Measurements from ENCODE around the gene TUSC2.

TUSC2 gene

DNA sequence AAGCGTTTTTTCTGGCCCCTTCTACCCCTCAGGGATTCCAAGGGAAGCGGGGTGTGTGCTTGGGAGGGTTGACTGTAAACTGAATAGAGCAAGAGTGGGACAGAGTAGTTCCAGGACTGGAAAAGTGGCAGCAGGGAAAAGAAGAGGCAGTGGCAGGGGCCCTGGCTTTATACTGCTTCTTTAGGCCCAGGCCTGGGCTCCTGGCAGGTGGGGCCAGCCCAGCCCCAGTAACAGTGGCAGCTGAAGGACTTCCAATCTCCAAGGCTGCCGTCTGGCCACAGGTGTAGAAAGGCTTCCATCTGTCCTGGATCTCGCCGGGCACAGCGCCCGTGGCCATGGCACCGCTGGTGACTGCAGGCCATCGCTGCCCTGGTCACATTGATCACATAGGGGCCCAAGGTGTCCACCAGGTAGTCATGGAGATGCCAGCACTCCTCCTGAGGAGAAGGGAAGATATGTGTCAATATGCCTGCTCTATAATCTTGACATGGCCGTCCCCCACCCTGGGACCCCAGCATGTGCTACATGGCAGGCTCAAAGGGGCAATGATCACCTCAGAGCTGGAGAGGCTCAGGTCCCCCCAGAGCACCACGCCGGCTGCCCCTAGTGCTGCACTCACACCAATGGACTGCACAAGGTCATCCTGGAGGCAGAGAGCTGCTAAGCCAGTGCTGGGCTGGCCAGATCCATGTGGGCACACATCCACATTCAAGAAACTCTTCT, 34.8 kb downstream of the TUSC2 start:
- H3K4me3 ChIP-seq (ENCODE audit: low read length), result no peak overlapping the region

DNA sequence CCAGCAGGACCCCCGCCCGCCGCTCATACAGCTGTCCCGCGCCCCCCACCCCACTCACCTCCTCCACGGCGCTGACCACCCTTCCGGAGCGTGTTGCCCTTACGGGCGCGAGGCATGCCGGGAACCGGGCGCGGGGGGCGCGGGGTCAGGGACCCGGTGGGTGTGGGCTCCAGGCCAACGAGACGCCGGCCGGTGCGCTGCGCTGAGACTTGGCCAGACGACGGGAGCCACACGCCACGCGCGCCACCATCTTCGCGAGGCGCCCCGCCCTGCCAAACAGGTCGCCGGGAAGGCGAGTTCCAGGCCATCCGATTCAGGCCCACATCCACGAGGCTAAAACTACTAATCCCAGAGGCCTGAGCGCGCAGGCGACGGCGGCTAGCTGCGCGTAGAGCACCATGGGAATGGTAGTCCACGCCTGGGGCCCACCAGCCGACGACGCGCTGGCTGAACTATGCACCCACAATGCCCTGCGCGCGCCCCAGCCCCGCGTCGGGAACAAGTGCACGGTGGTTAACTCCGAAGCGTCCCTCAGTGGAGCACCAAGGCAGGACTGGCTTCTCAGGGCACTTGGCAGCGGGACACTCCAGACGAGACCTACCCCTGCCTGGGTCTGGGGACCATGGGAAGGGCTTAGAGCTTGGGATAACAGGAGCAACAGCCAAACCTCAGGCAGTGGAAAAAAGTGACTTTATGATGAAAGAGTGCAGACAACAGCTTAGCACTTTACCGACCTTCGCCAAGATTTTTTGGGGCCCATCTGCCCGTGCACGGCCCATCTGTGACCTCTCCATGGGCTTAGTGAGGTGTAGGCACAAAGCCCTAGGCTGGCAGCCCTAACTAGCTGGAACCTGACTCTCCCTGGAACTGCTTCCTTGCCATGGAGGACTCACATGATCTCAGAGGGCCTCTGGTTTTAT, 35.6 kb downstream of the TUSC2 start, which contains the start of gene IFRD2:
Gene IFRD2 (minus strand): TSS at position 271 of the 920 bp plus-strand sequence. CDS start 155 bp downstream, at position 116.
- H3K4me3 ChIP-seq (ENCODE audit: low read length), result peak within 1 kb of the TSS; percentile 91
- TF ChIP-seq, protein P1, sequence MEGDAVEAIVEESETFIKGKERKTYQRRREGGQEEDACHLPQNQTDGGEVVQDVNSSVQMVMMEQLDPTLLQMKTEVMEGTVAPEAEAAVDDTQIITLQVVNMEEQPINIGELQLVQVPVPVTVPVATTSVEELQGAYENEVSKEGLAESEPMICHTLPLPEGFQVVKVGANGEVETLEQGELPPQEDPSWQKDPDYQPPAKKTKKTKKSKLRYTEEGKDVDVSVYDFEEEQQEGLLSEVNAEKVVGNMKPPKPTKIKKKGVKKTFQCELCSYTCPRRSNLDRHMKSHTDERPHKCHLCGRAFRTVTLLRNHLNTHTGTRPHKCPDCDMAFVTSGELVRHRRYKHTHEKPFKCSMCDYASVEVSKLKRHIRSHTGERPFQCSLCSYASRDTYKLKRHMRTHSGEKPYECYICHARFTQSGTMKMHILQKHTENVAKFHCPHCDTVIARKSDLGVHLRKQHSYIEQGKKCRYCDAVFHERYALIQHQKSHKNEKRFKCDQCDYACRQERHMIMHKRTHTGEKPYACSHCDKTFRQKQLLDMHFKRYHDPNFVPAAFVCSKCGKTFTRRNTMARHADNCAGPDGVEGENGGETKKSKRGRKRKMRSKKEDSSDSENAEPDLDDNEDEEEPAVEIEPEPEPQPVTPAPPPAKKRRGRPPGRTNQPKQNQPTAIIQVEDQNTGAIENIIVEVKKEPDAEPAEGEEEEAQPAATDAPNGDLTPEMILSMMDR (conservative IDR thresholded peaks at IDR 0.05; ENCODE audit: low read length), result peak; percentile 4; the same call in 1 of the 2 replicates
- peak; percentile 97 for DNase-seq (ENCODE audit: low read depth)

More for the DNA sequence above, 34.8 kb downstream of the TUSC2 start:
- TF ChIP-seq, protein P1 (conservative IDR thresholded peaks at IDR 0.05; ENCODE audit: low read length), result no peak
- no peak for DNase-seq (ENCODE audit: low read depth)

DNA sequence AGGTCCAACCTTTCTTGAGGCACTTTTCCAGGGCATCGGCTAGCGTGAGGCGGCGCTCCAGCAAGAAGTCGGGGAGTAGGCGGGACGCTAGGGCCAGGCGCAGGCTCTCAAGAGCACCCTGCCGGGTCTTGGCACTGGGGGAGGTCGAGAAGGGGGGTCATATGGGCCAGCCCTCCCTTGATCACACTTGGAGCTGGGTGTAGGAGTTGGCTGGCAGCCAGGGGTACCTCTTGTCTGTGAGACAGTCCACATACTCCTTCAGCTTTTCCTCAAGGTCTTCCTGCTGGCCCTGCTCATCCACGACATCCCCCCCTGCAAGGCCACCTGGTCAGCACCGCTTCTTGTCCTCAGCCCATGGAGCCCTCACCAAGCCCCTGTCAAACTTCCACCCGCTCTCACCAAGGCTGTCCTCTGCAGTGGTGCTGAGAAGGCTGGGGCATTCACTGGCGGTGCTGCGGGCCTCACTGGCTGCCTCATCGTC, 37.8 kb downstream of the TUSC2 start:
- TF ChIP-seq, protein P1 (conservative IDR thresholded peaks at IDR 0.05; ENCODE audit: low read length), result no peak
- DNase-seq (ENCODE audit: low read depth), result no peak
- no peak overlapping the region for H3K4me3 ChIP-seq (ENCODE audit: low read length)

DNA sequence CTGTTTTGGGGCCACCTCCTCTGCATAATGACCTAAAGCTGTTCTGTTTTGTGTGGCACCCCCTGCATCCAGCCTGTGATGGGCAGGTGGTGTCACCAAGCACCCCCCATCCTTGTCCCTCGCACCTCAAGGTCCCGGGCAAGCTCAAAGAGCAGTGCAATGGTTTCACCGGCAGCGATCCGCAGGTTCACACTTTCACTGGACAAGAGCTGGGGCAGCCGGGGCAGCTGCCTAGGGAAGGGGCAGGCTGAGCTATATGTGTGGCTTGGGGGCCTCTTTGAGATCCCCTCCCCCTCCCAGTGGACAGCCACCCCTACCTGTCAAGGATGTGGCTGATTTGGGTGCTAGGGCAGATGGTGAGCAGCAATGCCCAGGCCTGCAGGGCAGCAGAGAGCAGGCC, 38.9 kb downstream of the TUSC2 start:
- TF ChIP-seq, protein P1 (conservative IDR thresholded peaks at IDR 0.05; ENCODE audit: low read length), result no peak
- H3K4me3 ChIP-seq (ENCODE audit: low read length), result no peak overlapping the region
- no peak for DNase-seq (ENCODE audit: low read depth)

DNA sequence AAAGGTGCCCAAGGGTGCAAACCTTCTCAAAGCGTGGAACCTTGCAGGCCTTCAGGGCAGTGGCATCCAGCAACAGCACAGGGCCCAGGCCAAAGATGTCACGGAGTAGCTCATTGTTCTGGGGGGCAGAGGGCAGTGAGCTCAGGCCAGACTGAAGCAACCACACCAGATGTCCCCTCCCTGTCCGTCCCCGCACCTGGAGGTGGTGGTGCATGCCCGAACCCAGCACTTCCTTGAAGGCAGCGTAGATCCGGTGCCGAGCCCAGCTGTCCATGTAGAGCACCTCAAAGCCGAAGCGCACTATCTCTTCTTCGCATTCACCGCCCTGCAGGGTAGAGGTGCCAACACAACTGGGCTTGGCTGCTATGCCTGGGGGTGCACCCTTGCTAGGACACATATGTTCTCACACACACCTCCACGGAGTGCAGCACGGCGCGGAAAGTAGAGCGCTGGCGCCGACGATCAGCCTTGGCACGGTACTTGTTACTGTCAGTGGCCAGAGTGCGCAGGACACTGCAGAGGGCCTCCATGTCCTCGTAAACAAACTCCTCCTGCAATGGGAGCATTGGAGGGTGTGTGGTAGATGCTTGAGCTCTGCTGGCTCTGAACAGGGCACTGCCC, 39.5 kb downstream of the TUSC2 start:
- no peak for DNase-seq (ENCODE audit: low read depth)
- no peak overlapping the region for H3K4me3 ChIP-seq (ENCODE audit: low read length)
- TF ChIP-seq, protein P1 (conservative IDR thresholded peaks at IDR 0.05; ENCODE audit: low read length), result no peak

DNA sequence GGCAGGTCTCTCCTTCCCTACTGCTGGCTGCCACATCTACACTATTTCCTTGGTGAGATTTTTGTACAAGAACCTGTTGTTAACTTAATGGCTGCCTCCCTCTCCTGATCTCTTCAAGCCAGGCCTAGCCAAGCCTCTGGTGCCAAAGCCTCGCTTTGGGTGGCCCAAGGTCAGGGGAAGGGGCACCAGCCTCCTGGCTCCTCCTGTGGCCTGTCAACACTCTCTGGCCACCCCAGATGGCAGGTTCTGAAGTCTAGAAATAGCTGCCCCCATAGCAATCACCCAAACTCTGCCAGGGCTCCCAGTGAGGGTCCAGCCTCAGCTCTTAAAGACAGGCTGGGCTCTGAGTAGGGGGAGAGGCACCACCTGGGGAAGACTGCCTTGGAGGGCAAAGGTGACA, 40.8 kb downstream of the TUSC2 start:
- TF ChIP-seq, protein P1 (conservative IDR thresholded peaks at IDR 0.05; ENCODE audit: low read length), result no peak
- DNase-seq (ENCODE audit: low read depth), result no peak
- H3K4me3 ChIP-seq (ENCODE audit: low read length), result no peak overlapping the region

Measured in AG10803 (cell line).